Endothelial cell of umbilical vein (primary cell): ENCODE measurements around the gene EDC4. TPM values are rescaled to one million over a fixed set of nuclear protein-coding genes. Genes with fewer than 3 reads are reported as not detected.
"Not testable (repeated sequence)": the region's sequence is repeated elsewhere in the genome, so short reads cannot be mapped to it uniquely, and the experiment has no call there.

Experiments used
- BruUV-seq: library from RNA; stranded (reverse); fragments of 400-500 nt; replicated peaks from 2 replicates; lab custom pipeline; 2021; lab: Mats Ljungman, UMichigan
- CTCF ChIA-PET: fragments of 300-600, 350-600 bp; sonication (Branson Sonifier 250); formaldehyde crosslinking; loops from one replicate; lab custom pipeline; 2021; ENCODE audit warnings: antibody characterized with exemption, inconsistent platforms; lab: Charles Lee
- POLR2A ChIA-PET: fragments of 300-600, 350-600 bp; sonication (Branson Sonifier 250); formaldehyde crosslinking; loops from one replicate; lab custom pipeline; 2021; ENCODE audit warnings: antibody characterized with exemption, inconsistent platforms; lab: Charles Lee
- DNase-seq: peaks from one replicate; pipeline ENCODE4 v3.0.0-alpha.2; 2011; ENCODE audit warnings: low read depth, low spot score
- FAIRE-seq: peaks from 2 replicates; lab custom pipeline; 2011; peaks lifted over from hg19 to GRCh38; lab: Jason Lieb, UNC
- H2AFZ ChIP-seq: 2 replicates; pipeline ENCODE4 v1.6.0; 2012; ENCODE audit warnings: low read depth, low read length, control low read depth, inconsistent platforms
- H3K27ac ChIP-seq: 2 replicates; pipeline ENCODE4 v1.5.1; 2011; ENCODE audit warnings: low read depth, mild to moderate bottlenecking, control low read depth, low read length, moderate library complexity; ENCODE audit not compliant: insufficient read depth
- H3K27me3 ChIP-seq, 2 experiments: 2 replicates each; pipeline versions ENCODE4 v1.6.0 to v1.6.1; 2011; ENCODE audit warnings: low read length in 2 of 2, mixed read lengths in 1 of 2; ENCODE audit not compliant: control insufficient read depth in 2 of 2, insufficient read depth in 2 of 2
- H3K36me3 ChIP-seq, 2 experiments: 2 replicates in 1 of 2; 3 replicates in 1 of 2; pipeline ENCODE4 v1.5.1; 2011; ENCODE audit warnings: low read length in 2 of 2, mild to moderate bottlenecking in 1 of 2, moderate library complexity in 1 of 2; ENCODE audit not compliant: control insufficient read depth in 2 of 2, insufficient read depth in 2 of 2; ENCODE audit errors: extremely low read depth in 1 of 2
- H3K4me1 ChIP-seq: 3 replicates; pipeline ENCODE4 v1.5.1; 2011; ENCODE audit warnings: mild to moderate bottlenecking, low read length; ENCODE audit not compliant: control insufficient read depth, insufficient read depth; ENCODE audit errors: extremely low read depth
- H3K4me2 ChIP-seq: 2 replicates; pipeline ENCODE4 v1.6.1; 2011; ENCODE audit warnings: low read length, control low read depth, mixed read lengths; ENCODE audit not compliant: insufficient read depth
- H3K4me3 ChIP-seq, 3 experiments: fragments of 200-600 bp in 1 of 3; sonication (generic), shearing (Covaris generic) in 1 of 3; replicated peaks in 1 of 3; 2 replicates each; pipeline ENCODE4 v1.5.1; 2011 to 2016; ENCODE audit warnings: control low read depth in 3 of 3, low read length in 3 of 3, mild to moderate bottlenecking in 2 of 3, inconsistent platforms in 1 of 3, low read depth in 1 of 3, moderate library complexity in 1 of 3; ENCODE audit not compliant: insufficient read depth in 1 of 3
- H3K79me2 ChIP-seq: 2 replicates; pipeline ENCODE4 v1.6.0; 2012; ENCODE audit warnings: low read length, inconsistent platforms; ENCODE audit not compliant: control insufficient read depth, insufficient read depth
- H3K9ac ChIP-seq: replicated peaks from 2 replicates; pipeline ENCODE3; 2011; ENCODE audit warnings: low read length, control low read depth; ENCODE audit not compliant: insufficient read depth; ENCODE audit errors: extremely low read depth
- H3K9me1 ChIP-seq: replicated peaks from 3 replicates; pipeline ENCODE4 v1.6.0; 2011; ENCODE audit warnings: mild to moderate bottlenecking, low read length; ENCODE audit not compliant: control insufficient read depth, insufficient read depth; ENCODE audit errors: extremely low read depth
- H3K9me3 ChIP-seq: replicated peaks from 2 replicates; pipeline ENCODE4 v1.5.1; 2012; ENCODE audit warnings: low read length, inconsistent platforms; ENCODE audit not compliant: control insufficient read depth, insufficient read depth
- H4K20me1 ChIP-seq: replicated peaks from 2 replicates; pipeline ENCODE3; 2011; ENCODE audit warnings: mild to moderate bottlenecking, low read length; ENCODE audit not compliant: control insufficient read depth, insufficient read depth; ENCODE audit errors: extremely low read depth
- CTCF ChIP-seq, 2 donors: IDR thresholded peaks; 1 replicate in 1 of 2; 2 replicates in 1 of 2; pipeline ENCODE4 v1.5.1; 2011; ENCODE audit warnings: low read length in 2 of 2, mild to moderate bottlenecking in 2 of 2, moderate library complexity in 2 of 2, control low read depth in 1 of 2, inconsistent platforms in 1 of 2, low read depth in 1 of 2; ENCODE audit not compliant: insufficient read depth in 1 of 2; ENCODE audit errors: extremely low read depth in 1 of 2
- dilution Hi-C: fragments of 300-500 bp; cut with MboI; formaldehyde crosslinking; loops from one replicate; pipeline ENCODE4 v1.15.0; 2019; ENCODE audit warnings: low sequenced_read_pairs; ENCODE audit not compliant: extremely low pct_ligation_motif_present
- intact Hi-C: fragments of 100-400 bp; cut with micrococcal nuclease; formaldehyde crosslinking; loops from one replicate; pipeline ENCODE4 v1.10.0; 2022
- polyA plus RNA-seq, 4 experiments: library from polyadenylated mRNA; depleted of rRNA in 3 of 4; stranded (reverse) in 3 of 4; unstranded in 1 of 4; fragments of >200 nt; gene quantifications; 2 replicates each; pipeline versions ENCODE4 v1.2.1 to v1.2.3, GENCODE V29; 2011 to 2012; ENCODE audit warnings: missing spikeins in 1 of 4
- total RNA-seq: library from RNA; stranded (reverse); gene quantifications from 2 replicates; pipeline ENCODE4 v1.2.3, GENCODE V29; 2021

EDC4 gene
- total and polyA plus RNA-seq, 2 donors (not counting 3 experiments of a cell fraction or from before 2014, with no cell fraction given), result 57.5 to 81.2 TPM

GRCh38 chr16:67834242-67834614 lies 38.6 kb upstream of the EDC4 start:
- no peak for TF ChIP-seq CTCF (IDR thresholded peaks at IDR 0.05; ENCODE audit: extremely low read depth in 1 of 2, insufficient read depth in 1 of 2, low read depth in 1 of 2, low read length in 2 of 2)
- BruUV-seq, result no TSS peak
- Histone ChIP-seq H3K4me3 (peak overlapping the region in 1 of 3 experiments; percentile 69), H3K9ac (peak overlapping the region; percentile 70), H3K79me2 (peaks cover 11% of the 10 kb centered on the region), H2AFZ (peak overlapping the region; percentile 96), H3K27me3 (no peaks in the 10 kb centered on the region), H3K36me3 (peaks cover 4 to 25% of the 10 kb centered on the region in 2 experiments), H3K9me1 (no peaks in the 10 kb centered on the region), H3K4me1 (peaks cover 7% of the 10 kb centered on the region), H3K9me3 (no peaks in the 10 kb centered on the region), H4K20me1 (no peaks in the 10 kb centered on the region), H3K4me2 (peak overlapping the region; percentile 58), H3K27ac (no peak overlapping the region)
- DNase-seq (no peak), FAIRE-seq (peak; percentile 62)
- dilution Hi-C loops (no loop called here), intact Hi-C loops (no loop called here)
- ChIA-PET POLR2A (interaction anchor here (1.0 kb wide), 2 partner anchors 18 to 99 kb away, joined by 3 to 4 read pairs; no protein-coding TSS in a partner anchor), CTCF (interaction anchor here (1.1 to 2.3 kb wide), 8 partner anchors 9 to 313 kb away, joined by 3 to 35 read pairs (median 7); partner anchors contain the start of genes RANBP10, RIPOR1 and TSNAXIP1)

GRCh38 chr16:67837190-67837589 lies 35.7 kb upstream of the EDC4 start:
- DNase-seq, H3K4me2 ChIP-seq, H4K20me1 ChIP-seq, H3K9me1 ChIP-seq, H2AFZ ChIP-seq, H3K27ac ChIP-seq, H3K9ac ChIP-seq, H3K36me3 ChIP-seq, BruUV-seq, H3K4me3 ChIP-seq, H3K9me3 ChIP-seq, intact Hi-C loops, dilution Hi-C loops, FAIRE-seq, H3K4me1 ChIP-seq, H3K27me3 ChIP-seq: not testable (repeated sequence)
- ChIA-PET CTCF (interaction anchor here (1.3 kb wide), 1 partner anchor 165 kb away, joined by 3 read pairs; no protein-coding TSS in a partner anchor), POLR2A (interaction anchor here (0.7 kb wide), 1 partner anchor 15 kb away, joined by 4 read pairs; no protein-coding TSS in a partner anchor)
- H3K79me2 ChIP-seq, result peaks cover 10% of the 10 kb centered on the region
